ENCODE results near the gene AQP5. TPM values are rescaled to one million over a fixed set of nuclear protein-coding genes. Genes with fewer than 3 reads are reported as not detected.

AQP5 gene
- total RNA-seq, 3 donors from 2014 or later (not counting 1 experiment from before 2014, with no cell fraction given) = not detected

DNA sequence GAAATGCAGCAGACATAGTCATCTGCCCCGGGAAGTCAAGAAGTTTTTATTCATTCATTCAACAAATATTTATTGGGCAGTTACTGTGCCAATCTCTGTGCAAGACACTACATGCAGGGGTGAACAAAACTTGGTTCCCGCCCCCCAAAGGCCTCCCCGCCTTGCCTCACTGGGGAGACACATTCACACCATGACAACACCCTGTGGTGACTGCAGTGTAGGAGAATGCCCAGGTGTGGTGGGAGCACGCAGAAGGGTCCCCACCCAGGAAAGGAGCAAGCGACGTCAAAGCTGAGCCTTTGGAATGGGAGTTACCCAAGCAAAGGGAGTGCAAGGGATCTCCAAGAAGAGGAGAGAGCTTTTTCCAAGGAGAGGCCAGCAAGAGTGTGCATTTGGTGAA is 9.5 kb downstream of the AQP5 start:
- Histone ChIP-seq H3K9me3 (ENCODE audit: control insufficient read depth, insufficient read depth, low read length) (no peaks in the 10 kb centered on the region), H3K4me1 (ENCODE audit: control insufficient read depth, insufficient read depth, low read length) (peaks cover 14% of the 10 kb centered on the region), H3K4me3 (ENCODE audit: low read length) (no peak overlapping the region), H3K27me3 (ENCODE audit: control insufficient read depth, insufficient read depth, low read length) (peaks cover 4% of the 10 kb centered on the region), H3K36me3 (ENCODE audit: control insufficient read depth, insufficient read depth, low read length) (no peaks in the 10 kb centered on the region), H3K27ac (ENCODE audit: low read length) (no peak overlapping the region)
- Mint-ChIP-seq H3K27ac (no peak overlapping the region), H3K36me3 (no peaks in the 10 kb centered on the region), H3K4me3 (no peak overlapping the region), H3K9me3 (no peaks in the 10 kb centered on the region), H3K27me3 (ENCODE audit: low read depth in 2 of 2) (peaks cover 5 to 7% of the 10 kb centered on the region in 2 donors), H3K4me1 (peaks cover 0 to 5% of the 10 kb centered on the region in 2 donors)
- TF ChIP-seq, protein P1, sequence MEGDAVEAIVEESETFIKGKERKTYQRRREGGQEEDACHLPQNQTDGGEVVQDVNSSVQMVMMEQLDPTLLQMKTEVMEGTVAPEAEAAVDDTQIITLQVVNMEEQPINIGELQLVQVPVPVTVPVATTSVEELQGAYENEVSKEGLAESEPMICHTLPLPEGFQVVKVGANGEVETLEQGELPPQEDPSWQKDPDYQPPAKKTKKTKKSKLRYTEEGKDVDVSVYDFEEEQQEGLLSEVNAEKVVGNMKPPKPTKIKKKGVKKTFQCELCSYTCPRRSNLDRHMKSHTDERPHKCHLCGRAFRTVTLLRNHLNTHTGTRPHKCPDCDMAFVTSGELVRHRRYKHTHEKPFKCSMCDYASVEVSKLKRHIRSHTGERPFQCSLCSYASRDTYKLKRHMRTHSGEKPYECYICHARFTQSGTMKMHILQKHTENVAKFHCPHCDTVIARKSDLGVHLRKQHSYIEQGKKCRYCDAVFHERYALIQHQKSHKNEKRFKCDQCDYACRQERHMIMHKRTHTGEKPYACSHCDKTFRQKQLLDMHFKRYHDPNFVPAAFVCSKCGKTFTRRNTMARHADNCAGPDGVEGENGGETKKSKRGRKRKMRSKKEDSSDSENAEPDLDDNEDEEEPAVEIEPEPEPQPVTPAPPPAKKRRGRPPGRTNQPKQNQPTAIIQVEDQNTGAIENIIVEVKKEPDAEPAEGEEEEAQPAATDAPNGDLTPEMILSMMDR (IDR thresholded peaks at IDR 0.05) = no peak
- DNase-seq (no peak), ATAC-seq (no peak)
- intact Hi-C loops (cut with micrococcal nuclease) = no loop called here
- 91% methylated on average over 5 of the region's 6 CpGs for WGBS (ENCODE audit: insufficient coverage)

DNA sequence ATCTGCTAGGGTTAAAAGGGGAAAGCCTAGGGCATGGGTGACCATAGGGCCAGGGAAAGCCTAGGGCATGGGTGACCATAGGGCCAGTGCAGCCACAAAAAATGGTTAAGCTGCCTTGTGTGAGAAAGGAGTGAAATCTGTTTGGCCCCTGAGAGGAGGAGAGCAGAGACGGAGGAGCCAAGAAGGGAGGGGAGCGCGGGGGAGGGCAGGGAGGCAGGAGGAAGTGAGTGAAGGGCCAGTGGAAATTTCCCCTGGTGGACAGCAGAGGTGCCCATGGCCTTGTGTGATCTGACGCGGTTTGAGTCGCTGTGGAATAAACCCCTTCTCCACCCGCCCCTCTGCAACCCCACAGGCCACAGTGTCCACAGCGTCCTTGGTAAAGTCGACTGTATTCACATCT is 10.5 kb downstream of the AQP5 start:
- peaks cover 4% of the 10 kb centered on the region for H3K27me3 ChIP-seq (ENCODE audit: control insufficient read depth, insufficient read depth, low read length)
- H3K36me3 Mint-ChIP-seq = no peaks in the 10 kb centered on the region

GRCh38 chr12:49972641-49973360 is 11.1 kb downstream of the AQP5 start, which contains the start of gene AQP6:
Gene AQP6, plus strand, starts transcription at chr12:49972947. Its CDS starts 227 bp downstream, at chr12:49973174.
- H3K27me3 ChIP-seq (ENCODE audit: control insufficient read depth, insufficient read depth, low read length) = peaks cover 3% of the 10 kb centered on the region
- WGBS (ENCODE audit: insufficient coverage) = 84% methylated on average over 18 of the region's 18 CpGs
- H3K36me3 ChIP-seq (ENCODE audit: control insufficient read depth, insufficient read depth, low read length) = no peaks in the 10 kb centered on the region
- ATAC-seq = no peak
- peaks cover 2% of the 10 kb centered on the region for H3K4me1 ChIP-seq (ENCODE audit: control insufficient read depth, insufficient read depth, low read length)
- H3K27ac Mint-ChIP-seq = no peak within 1 kb of the TSS
- no peaks in the 10 kb centered on the region for H3K4me1 Mint-ChIP-seq
- intact Hi-C loops (cut with micrococcal nuclease) = no loop called here
- H3K9me3 ChIP-seq (ENCODE audit: control insufficient read depth, insufficient read depth, low read length) = no peaks in the 10 kb centered on the region
- TF ChIP-seq, protein P1 (IDR thresholded peaks at IDR 0.05) = no peak
- H3K27ac ChIP-seq (ENCODE audit: low read length) = no peak within 1 kb of the TSS
- H3K4me3 Mint-ChIP-seq = no peak within 1 kb of the TSS
- H3K27me3 Mint-ChIP-seq (ENCODE audit: low read depth in 2 of 2) = no peaks in the 10 kb centered on the region
- no peaks in the 10 kb centered on the region for H3K36me3 Mint-ChIP-seq
- no peak for DNase-seq
- H3K9me3 Mint-ChIP-seq = no peaks in the 10 kb centered on the region
- no peak within 1 kb of the TSS for H3K4me3 ChIP-seq (ENCODE audit: low read length)

More for the DNA sequence above, 10.5 kb downstream of the AQP5 start:
- no peaks in the 10 kb centered on the region for H3K9me3 Mint-ChIP-seq
- Histone ChIP-seq H3K36me3 (ENCODE audit: control insufficient read depth, insufficient read depth, low read length) (no peaks in the 10 kb centered on the region), H3K4me1 (ENCODE audit: control insufficient read depth, insufficient read depth, low read length) (peaks cover 9% of the 10 kb centered on the region), H3K27ac (ENCODE audit: low read length) (no peak overlapping the region), H3K4me3 (ENCODE audit: low read length) (no peak overlapping the region), H3K9me3 (ENCODE audit: control insufficient read depth, insufficient read depth, low read length) (no peaks in the 10 kb centered on the region)
- H3K4me3 Mint-ChIP-seq = no peak overlapping the region
- H3K27ac Mint-ChIP-seq = no peak overlapping the region
- TF ChIP-seq, protein P1 (IDR thresholded peaks at IDR 0.05) = no peak
- H3K4me1 Mint-ChIP-seq = peaks cover 0 to 2% of the 10 kb centered on the region in 2 donors
- ATAC-seq (no peak), DNase-seq (no peak)
- WGBS (ENCODE audit: insufficient coverage) = 89% methylated on average over 8 of the region's 9 CpGs
- intact Hi-C loops (cut with micrococcal nuclease) = no loop called here
- peaks cover 0 to under 1% of the 10 kb centered on the region in 2 donors for H3K27me3 Mint-ChIP-seq (ENCODE audit: low read depth in 2 of 2)

Data from natural killer cell (primary cell).